HepG2 (cell line): ENCODE data around the gene SNUPN. TPM values are rescaled to one million over a fixed set of nuclear protein-coding genes. Genes with fewer than 3 reads are reported as not detected.

Experiments
- FLYWCH1 ChIP-seq: sonication (generic); formaldehyde crosslinking; IDR thresholded peaks from 2 replicates; pipeline ENCODE4 v1.8.1; 2023; ENCODE audit warnings: mild to moderate bottlenecking, missing genetic modification reagents
- ISX ChIP-seq: sonication (generic); formaldehyde crosslinking; conservative IDR thresholded peaks from 2 replicates; pipeline ENCODE4 v1.5.0; 2020; ENCODE audit warnings: missing genetic modification reagents
- KLF6 ChIP-seq: IDR thresholded peaks from 2 replicates; pipeline ENCODE4 v1.8.0; 2016; ENCODE audit warnings: missing biosample characterization, missing genetic modification reagents
- MAFK ChIP-seq, 2 experiments: IDR thresholded peaks in 1 of 2; conservative IDR thresholded peaks in 1 of 2; 2 replicates each; pipeline ENCODE4 v1.6.1; 2011; ENCODE audit warnings: improper control_type of control experiment in 2 of 2, low read length in 2 of 2
- MED1 ChIP-seq: sonication (generic); formaldehyde crosslinking; IDR thresholded peaks from 2 replicates; pipeline ENCODE4 v1.4.0; 2020; ENCODE audit warnings: missing genetic modification reagents
- MTA3 ChIP-seq: sonication (generic); formaldehyde crosslinking; IDR thresholded peaks from 2 replicates; pipeline ENCODE4 v1.4.0; 2020; ENCODE audit warnings: missing genetic modification reagents
- SRSF1 ChIP-seq: fragments of 200-400 bp; formaldehyde crosslinking; optimal IDR thresholded peaks from 2 replicates; pipeline ENCODE3; 2017; ENCODE audit warnings: mild to moderate bottlenecking, low read depth, low read length, moderate library complexity
- TOE1 ChIP-seq: sonication (generic); formaldehyde crosslinking; IDR thresholded peaks from 2 replicates; pipeline ENCODE4 v1.4.0; 2020; ENCODE audit warnings: mild to moderate bottlenecking, missing genetic modification reagents
- TRIM22 ChIP-seq: fragments of 450-650 bp; IDR thresholded peaks from 2 replicates; pipeline ENCODE4 v1.6.1; 2017
- WIZ ChIP-seq: sonication (generic); formaldehyde crosslinking; IDR thresholded peaks from 2 replicates; pipeline ENCODE4 v1.5.1; 2020; ENCODE audit warnings: mild to moderate bottlenecking, missing genetic modification reagents
- ZC3H4 ChIP-seq: sonication (generic); formaldehyde crosslinking; IDR thresholded peaks from 2 replicates; pipeline ENCODE4 v1.4.0; 2020; ENCODE audit warnings: missing genetic modification reagents, borderline replicate concordance
- ZNF224 ChIP-seq: sonication (generic); formaldehyde crosslinking; IDR thresholded peaks from 2 replicates; pipeline ENCODE4 v1.5.0; 2020; ENCODE audit warnings: mild to moderate bottlenecking, missing genetic modification reagents
- ZNF614 ChIP-seq: IDR thresholded peaks from 2 replicates; pipeline ENCODE4 v1.6.1; 2018; ENCODE audit warnings: missing biosample characterization, missing genetic modification reagents, inconsistent platforms, borderline replicate concordance
- ZNF660 ChIP-seq: sonication (generic); formaldehyde crosslinking; IDR thresholded peaks from 2 replicates; pipeline ENCODE4 v1.5.1; 2020; ENCODE audit warnings: mild to moderate bottlenecking, low read depth, missing genetic modification reagents, borderline replicate concordance
- polyA plus RNA-seq, 8 experiments: library from polyadenylated mRNA; depleted of rRNA in 3 of 8; stranded (reverse) in 7 of 8; unstranded in 1 of 8; fragments of >200 nt; fragmentation: Illumina TruSeq in 4 of 8; extraction: Trizol in 4 of 8; gene quantifications; 2 replicates each; pipeline versions ENCODE4 v1.2.1 to v1.2.3, GENCODE V29; 2011 to 2016; ENCODE audit warnings: low read depth in 4 of 8, missing spikeins in 1 of 8, mixed read lengths in 1 of 8; ENCODE audit not compliant: insufficient read depth in 1 of 8
- total RNA-seq, 5 experiments: library from RNA; depleted of rRNA; stranded (reverse); fragments of >200 nt; fragmentation: Illumina TruSeq; extraction: Trizol; gene quantifications; 2 replicates each; pipeline ENCODE4 v1.2.3, GENCODE V29; 2016; ENCODE audit warnings: low read depth in 1 of 5
- TF ChIP-seq, protein P1 (sequence below): sonication (generic); formaldehyde crosslinking; IDR thresholded peaks from 2 replicates; pipeline ENCODE4 v1.4.0; 2020; ENCODE audit warnings: mild to moderate bottlenecking, missing genetic modification reagents
- TF ChIP-seq, protein P2 (sequence below): sonication (generic); formaldehyde crosslinking; IDR thresholded peaks from 2 replicates; pipeline ENCODE4 v1.4.0; 2020; ENCODE audit warnings: mild to moderate bottlenecking, missing genetic modification reagents
- TF ChIP-seq, protein P3 (sequence below): sonication (generic); formaldehyde crosslinking; IDR thresholded peaks from 2 replicates; pipeline ENCODE4 v1.8.0; 2022; ENCODE audit warnings: low read depth, missing genetic modification reagents

SNUPN gene
- total and polyA plus RNA-seq, 2 of the 13 experiments (the other 11 are each of a cell fraction or from before 2014, with no cell fraction given): 9.0 to 16.4 TPM

DNA sequence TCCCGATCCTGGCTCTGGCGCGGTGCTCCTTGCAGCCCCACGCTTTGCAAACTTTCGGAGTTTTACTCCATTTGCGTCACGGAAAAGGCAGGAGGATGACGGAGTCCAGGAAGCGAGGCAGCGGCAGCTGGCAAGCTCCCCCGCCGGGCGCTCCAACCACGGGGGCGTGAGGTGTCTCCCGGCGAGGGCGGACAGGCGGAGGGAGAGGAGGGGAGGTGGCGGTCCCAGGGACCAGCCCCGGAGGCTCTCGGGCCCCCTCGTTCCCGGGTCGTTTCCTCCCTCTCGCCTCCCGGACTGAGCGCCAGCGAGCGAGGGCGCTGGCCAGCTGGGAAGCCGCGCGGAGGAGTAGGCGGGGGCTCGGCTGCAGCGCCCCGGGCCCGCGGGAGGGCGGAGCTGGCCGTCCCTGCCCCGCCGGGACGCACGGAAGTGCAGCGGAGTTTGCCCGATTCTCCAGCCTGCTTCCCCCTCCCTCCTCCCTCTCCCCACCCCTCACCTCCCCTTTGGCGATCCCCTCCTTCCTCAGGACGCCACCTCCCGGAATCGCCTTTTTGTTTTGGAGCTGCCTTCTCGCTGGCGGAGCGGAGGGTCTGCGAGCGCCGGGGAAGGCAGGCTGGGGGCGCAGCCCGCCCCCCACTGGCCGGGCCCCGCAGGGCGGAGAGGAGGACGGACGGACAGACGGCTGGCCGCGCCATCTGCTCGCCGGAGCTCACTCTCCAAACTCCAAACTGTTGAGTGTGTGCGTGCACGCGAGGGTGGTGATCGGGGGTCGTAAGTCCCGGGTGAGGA, 22.0 kb upstream of the SNUPN start, which contains the start of gene SNX33 (continued):
- TF ChIP-seq, protein P1, sequence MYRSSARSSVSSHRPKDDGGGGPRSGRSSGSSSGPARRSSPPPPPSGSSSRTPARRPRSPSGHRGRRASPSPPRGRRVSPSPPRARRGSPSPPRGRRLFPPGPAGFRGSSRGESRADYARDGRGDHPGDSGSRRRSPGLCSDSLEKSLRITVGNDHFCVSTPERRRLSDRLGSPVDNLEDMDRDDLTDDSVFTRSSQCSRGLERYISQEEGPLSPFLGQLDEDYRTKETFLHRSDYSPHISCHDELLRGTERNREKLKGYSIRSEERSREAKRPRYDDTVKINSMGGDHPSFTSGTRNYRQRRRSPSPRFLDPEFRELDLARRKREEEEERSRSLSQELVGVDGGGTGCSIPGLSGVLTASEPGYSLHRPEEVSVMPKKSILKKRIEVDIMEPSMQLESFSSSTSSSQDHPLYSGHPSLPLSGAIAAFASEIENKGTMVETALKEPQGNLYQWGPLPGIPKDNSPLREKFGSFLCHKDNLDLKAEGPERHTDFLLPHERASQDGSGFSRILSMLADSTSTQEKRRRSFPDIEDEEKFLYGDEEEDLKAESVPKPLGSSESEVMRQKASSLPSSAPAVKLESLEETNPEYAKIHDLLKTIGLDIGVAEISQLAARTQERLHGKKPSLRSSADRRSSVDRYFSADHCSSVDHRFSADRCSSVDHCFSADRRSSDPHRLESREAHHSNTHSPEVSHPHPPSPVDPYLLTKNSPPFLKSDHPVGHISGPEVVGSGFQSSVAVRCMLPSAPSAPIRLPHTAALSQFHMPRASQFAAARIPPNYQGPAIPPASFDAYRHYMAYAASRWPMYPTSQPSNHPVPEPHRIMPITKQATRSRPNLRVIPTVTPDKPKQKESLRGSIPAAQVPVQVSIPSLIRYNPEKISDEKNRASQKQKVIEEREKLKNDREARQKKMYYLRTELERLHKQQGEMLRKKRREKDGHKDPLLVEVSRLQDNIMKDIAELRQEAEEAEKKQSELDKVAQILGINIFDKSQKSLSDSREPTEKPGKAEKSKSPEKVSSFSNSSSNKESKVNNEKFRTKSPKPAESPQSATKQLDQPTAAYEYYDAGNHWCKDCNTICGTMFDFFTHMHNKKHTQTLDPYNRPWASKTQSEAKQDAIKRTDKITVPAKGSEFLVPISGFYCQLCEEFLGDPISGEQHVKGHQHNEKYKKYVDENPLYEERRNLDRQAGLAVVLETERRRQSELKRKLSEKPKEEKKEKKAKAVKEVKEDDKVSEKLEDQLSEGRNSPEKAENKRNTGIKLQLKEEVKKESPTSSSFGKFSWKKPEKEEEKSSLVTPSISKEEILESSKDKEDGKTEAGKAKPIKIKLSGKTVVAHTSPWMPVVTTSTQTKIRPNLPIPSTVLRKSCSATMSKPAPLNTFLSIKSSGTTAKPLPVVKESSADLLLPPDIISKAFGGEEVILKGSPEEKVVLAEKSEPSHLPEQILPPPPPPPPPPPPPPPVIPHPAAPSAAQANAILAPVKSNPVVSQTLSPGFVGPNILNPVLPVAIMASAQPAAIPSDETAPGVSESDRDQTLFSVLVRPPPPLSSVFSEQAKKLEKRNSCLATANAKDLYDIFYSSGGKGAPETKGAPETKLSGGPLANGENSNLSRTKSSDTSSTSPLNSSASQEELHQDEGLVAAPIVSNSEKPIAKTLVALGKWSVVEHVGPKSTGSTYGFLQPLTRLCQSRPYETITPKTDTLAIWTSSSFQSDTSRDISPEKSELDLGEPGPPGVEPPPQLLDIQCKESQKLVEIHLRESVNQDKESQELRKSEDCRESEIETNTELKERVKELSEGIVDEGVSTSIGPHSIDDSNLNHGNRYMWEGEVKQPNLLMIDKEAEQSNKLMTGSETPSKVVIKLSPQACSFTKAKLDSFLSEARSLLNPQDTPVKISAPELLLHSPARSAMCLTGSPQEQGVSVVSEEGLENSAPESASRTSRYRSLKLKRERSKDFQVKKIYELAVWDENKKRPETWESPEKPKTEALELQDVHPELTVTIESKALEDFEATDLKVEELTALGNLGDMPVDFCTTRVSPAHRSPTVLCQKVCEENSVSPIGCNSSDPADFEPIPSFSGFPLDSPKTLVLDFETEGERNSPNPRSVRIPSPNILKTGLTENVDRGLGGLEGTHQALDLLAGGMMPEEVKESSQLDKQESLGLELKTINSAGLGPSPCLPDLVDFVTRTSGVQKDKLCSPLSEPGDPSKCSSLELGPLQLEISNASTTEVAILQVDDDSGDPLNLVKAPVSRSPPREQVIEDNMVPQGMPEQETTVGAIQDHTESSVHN (CRISPR knock-in tag): no peak
- TF ChIP-seq ZC3H4 (CRISPR knock-in tag) (no peak), ZNF224 (peak; percentile 25; the same call in 1 of the 2 replicates), FLYWCH1 (CRISPR knock-in tag) (no peak), SRSF1 (no peak), MED1 (peak; percentile 46), MAFK (conservative IDR thresholded peaks at IDR 0.05 in 1 of 2, IDR thresholded peaks at IDR 0.05 in 1 of 2; ENCODE audit: low read length in 2 of 2) (no peak), KLF6 (CRISPR knock-in tag) (peak; percentile 46; the same call in 1 of the 2 replicates), TRIM22 (no peak), ISX (CRISPR knock-in tag) (no peak), WIZ (no peak), ZNF614 (CRISPR knock-in tag) (no peak), MTA3 (CRISPR knock-in tag) (no peak), TOE1 (CRISPR knock-in tag) (no peak), ZNF660 (no peak)
- TF ChIP-seq, protein P2, sequence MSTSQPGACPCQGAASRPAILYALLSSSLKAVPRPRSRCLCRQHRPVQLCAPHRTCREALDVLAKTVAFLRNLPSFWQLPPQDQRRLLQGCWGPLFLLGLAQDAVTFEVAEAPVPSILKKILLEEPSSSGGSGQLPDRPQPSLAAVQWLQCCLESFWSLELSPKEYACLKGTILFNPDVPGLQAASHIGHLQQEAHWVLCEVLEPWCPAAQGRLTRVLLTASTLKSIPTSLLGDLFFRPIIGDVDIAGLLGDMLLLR (CRISPR knock-in tag): 0 out of 2 replicates have a peak, but pooled peaks have one; percentile 55
- TF ChIP-seq, protein P3, sequence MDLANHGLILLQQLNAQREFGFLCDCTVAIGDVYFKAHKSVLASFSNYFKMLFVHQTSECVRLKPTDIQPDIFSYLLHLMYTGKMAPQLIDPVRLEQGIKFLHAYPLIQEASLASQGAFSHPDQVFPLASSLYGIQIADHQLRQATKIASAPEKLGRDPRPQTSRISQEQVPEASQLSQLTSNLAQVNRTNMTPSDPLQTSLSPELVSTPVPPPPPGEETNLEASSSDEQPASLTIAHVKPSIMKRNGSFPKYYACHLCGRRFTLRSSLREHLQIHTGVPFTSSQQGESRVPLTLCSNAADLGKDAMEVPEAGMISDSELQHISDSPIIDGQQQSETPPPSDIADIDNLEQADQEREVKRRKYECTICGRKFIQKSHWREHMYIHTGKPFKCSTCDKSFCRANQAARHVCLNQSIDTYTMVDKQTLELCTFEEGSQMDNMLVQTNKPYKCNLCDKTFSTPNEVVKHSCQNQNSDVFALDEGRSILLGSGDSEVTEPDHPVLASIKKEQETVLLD (CRISPR knock-in tag): peak; percentile 92
